Activated CD8-positive, alpha-beta memory T cell treated with anti-CD3 and anti-CD28 coated beads, Interleukin-2, amount 50 U/mL, for 24 hours (primary cell): ENCODE results near the gene ABCC1.
A peak's percentile ranks its signal among the peaks of the same experiment; 100 is the strongest.
"Not testable (repeated sequence)": the region's sequence is repeated elsewhere in the genome, so short reads cannot be mapped to it uniquely, and the experiment has no call there.

Source experiments
- DNase-seq: peaks from one replicate; pipeline ENCODE4 v3.0.0-alpha.2; 2020; ENCODE audit errors: extremely low read depth

ABCC1 gene

GRCh38 chr16:15946257-15947044, 3.0 kb upstream of the ABCC1 start:
- DNase-seq, result no peak

GRCh38 chr16:15947983-15948509, 1.4 kb upstream of the ABCC1 start:
- no peak for DNase-seq

- DNase-seq, result no peak
These were observed 745 bp upstream of the ABCC1 start for GRCh38 chr16:15948532-15949209.

- DNase-seq, result no peak
These were observed 892 bp downstream of the ABCC1 start for GRCh38 chr16:15950161-15950854.

GRCh38 chr16:15950869-15951268, 1.5 kb downstream of the ABCC1 start:
- DNase-seq, result no peak

GRCh38 chr16:15951852-15952251, 2.4 kb downstream of the ABCC1 start:
- DNase-seq, result no peak

- no peak for DNase-seq
These were observed 2.9 kb downstream of the ABCC1 start for GRCh38 chr16:15952265-15952711.

GRCh38 chr16:15953477-15953876, 4.1 kb downstream of the ABCC1 start:
- DNase-seq, result no peak

- DNase-seq, result no peak
These were observed 4.8 kb downstream of the ABCC1 start for GRCh38 chr16:15953929-15954813.

GRCh38 chr16:15954814-15955151, 5.4 kb downstream of the ABCC1 start:
- no peak for DNase-seq

GRCh38 chr16:15955425-15955824, 6.0 kb downstream of the ABCC1 start:
- no peak for DNase-seq

GRCh38 chr16:15956106-15956505, 6.7 kb downstream of the ABCC1 start:
- not testable (repeated sequence) for DNase-seq

- DNase-seq, result no peak
These were observed 9.4 kb downstream of the ABCC1 start for GRCh38 chr16:15958703-15959348.

GRCh38 chr16:15960124-15960971, 10.9 kb downstream of the ABCC1 start:
- no peak for DNase-seq

GRCh38 chr16:15961060-15961511, 11.7 kb downstream of the ABCC1 start:
- DNase-seq, result peak; percentile 47

- no peak for DNase-seq
These were observed 12.2 kb downstream of the ABCC1 start for GRCh38 chr16:15961571-15962090.

- DNase-seq, result no peak
These were observed 14.0 kb downstream of the ABCC1 start for GRCh38 chr16:15963307-15963910.

GRCh38 chr16:15966420-15966819, 17.0 kb downstream of the ABCC1 start:
- DNase-seq, result no peak

- no peak for DNase-seq
These were observed 17.6 kb downstream of the ABCC1 start for GRCh38 chr16:15966836-15967546.
